Measurements from ENCODE around the gene RAB4B. TPM values are rescaled to one million over a fixed set of nuclear protein-coding genes. Genes with fewer than 3 reads are reported as not detected.
"Not testable (repeated sequence)": the region's sequence is repeated elsewhere in the genome, so short reads cannot be mapped to it uniquely, and the experiment has no call there.

Gene RAB4B
- total RNA-seq, 2 experiments from 2014 or later: 38.0 to 41.7 TPM

DNA sequence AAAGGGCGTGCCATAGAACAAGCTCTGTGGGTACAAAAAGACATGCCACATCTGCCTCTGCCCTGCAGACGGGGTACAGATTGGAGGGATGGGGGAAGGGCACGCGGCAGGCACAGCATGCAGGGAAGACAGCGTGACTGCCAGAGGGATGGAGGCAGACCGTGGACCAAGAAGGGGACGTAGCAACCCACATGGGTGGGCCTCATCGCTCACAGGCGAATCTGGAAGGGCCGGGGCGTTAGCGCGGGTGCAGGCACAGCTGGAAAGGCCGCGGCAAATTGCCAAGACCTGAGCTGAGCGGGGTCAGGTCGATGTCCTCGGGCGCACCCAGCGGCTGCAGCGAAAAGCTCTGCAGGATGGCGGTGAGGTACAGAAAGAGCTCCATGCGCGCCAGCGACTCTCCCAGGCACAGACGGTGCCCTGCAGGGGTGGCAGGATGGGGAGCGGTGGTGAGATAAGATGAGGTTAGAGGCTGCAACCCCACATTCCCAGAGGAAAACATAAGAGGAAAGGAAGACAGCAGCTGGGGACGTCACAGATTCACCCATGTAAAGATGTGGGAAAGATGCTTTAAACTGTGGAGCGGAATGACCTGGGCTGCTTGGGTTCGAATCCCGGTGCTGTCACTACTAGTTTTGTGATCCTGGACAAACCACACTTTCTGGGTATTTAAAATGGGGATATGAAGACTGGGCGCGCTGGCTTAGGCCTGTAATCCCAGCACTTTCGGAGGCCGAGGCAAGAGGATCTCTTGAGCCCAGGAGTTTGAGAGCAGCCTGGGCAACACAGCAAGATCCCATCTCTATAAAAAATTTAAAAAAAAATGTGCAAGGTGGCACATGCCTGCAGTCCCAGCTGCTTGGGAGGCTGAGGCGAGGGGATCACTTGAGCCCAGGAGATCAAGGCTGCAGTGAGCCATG lies 40.7 kb downstream of the RAB4B start:
- Mint-ChIP-seq H3K27ac (peak overlapping the region; percentile 78), H3K4me3 (peak overlapping the region; percentile 75), H3K4me1 (ENCODE audit: low read depth) (peaks cover 22% of the 10 kb centered on the region)
- peak; percentile 88 for DNase-seq
- H3K36me3 Mint-ChIP-seq, H3K27me3 Mint-ChIP-seq, H3K9me3 Mint-ChIP-seq: not testable (repeated sequence)
- CTCF ChIA-PET: interaction anchor here (0.6 to 2.9 kb wide), 21 partner anchors 10 to 509 kb away, joined by 3 to 68 read pairs (median 4); partner anchors contain the start of genes ACTMAP, COQ8B, EGLN2 and ITPKC
- POLR2A ChIA-PET: interaction anchor here (2.2 kb wide), 1 partner anchor 155 kb away, joined by 6 read pairs; no protein-coding TSS in a partner anchor
- intact Hi-C loops (cut with micrococcal nuclease): loop anchor here (1.0 kb wide), 1 partner anchor 156 kb away; no protein-coding TSS in a partner anchor

DNA sequence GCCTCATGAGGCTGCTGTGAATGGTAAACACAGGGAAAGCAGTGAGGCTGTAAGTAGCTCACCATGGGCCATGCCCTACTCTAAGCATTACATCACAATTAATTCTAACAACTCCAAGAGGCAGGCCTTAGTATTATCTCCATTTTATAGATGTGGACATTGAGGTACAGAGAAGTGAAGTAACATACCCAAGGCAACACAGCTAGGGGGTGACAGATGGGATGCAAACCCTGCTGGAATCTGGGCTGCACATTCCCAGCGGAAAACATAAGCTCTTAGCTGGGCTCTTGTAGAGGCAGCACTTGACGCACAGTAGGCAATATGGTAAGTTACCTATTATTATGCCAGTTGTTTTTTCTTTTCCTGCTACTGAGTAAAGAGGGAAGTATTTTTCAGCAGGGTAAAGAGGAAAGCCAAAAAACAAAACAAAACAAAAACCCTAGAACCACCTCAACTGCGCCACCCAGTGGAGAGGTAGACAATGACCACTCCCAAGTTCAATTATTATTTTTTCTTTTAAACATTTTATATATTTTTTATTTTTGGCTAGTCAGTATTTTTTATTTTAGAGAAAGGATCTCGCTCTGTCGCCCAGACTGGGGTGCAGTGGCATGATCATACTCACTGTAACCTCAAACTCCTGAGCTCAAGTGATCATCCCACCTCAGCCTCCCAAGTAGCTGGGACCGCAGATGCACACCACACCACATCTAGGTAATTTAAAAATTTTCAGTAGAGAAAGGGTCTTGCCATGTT lies 41.6 kb downstream of the RAB4B start:
- POLR2A ChIA-PET: interaction anchor here (2.2 kb wide), 1 partner anchor 156 kb away, joined by 6 read pairs; no protein-coding TSS in a partner anchor
- CTCF ChIA-PET: interaction anchor here (0.6 to 2.9 kb wide), 26 partner anchors 9 to 508 kb away, joined by 3 to 68 read pairs (median 4); partner anchors contain the start of genes ACTMAP, COQ8B, EGLN2 and ITPKC
- not testable (repeated sequence) for H3K9me3 Mint-ChIP-seq, H3K27me3 Mint-ChIP-seq, H3K4me3 Mint-ChIP-seq, H3K36me3 Mint-ChIP-seq, H3K27ac Mint-ChIP-seq
- peak; percentile 74 for DNase-seq
- intact Hi-C loops (cut with micrococcal nuclease): loop anchor here (1.0 kb wide), 1 partner anchor 157 kb away; no protein-coding TSS in a partner anchor
- H3K4me1 Mint-ChIP-seq (ENCODE audit: low read depth): peaks cover 22% of the 10 kb centered on the region

DNA sequence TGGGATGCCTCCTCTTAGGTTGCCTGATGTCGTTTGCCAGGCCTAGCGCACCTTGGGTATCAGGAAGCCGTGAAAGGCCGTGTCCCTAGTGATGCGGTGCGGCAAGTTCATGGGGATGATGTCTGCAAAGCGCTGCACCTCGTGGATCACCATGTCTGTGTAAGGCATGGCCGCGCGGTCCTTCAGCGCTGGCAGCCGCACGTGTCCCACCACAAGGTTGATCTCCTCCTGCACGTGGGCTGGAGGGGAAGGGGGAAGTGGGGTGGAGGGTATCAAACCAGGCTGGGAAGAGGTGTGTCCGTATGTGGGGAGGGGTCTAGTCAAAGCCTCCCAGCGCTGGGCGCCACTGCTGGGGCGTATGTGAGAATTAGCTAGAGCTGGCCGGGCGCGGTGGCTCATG lies 44.1 kb downstream of the RAB4B start:
- peak; percentile 6 for DNase-seq
- Mint-ChIP-seq H3K9me3 (no peaks in the 10 kb centered on the region), H3K27me3 (no peaks in the 10 kb centered on the region), H3K4me1 (ENCODE audit: low read depth) (peaks cover 32% of the 10 kb centered on the region), H3K36me3 (peaks cover 2% of the 10 kb centered on the region), H3K27ac (no peak overlapping the region), H3K4me3 (no peak overlapping the region)
- POLR2A ChIA-PET: no interaction called here
- intact Hi-C loops (cut with micrococcal nuclease): no loop called here
- CTCF ChIA-PET: no interaction called here

DNA sequence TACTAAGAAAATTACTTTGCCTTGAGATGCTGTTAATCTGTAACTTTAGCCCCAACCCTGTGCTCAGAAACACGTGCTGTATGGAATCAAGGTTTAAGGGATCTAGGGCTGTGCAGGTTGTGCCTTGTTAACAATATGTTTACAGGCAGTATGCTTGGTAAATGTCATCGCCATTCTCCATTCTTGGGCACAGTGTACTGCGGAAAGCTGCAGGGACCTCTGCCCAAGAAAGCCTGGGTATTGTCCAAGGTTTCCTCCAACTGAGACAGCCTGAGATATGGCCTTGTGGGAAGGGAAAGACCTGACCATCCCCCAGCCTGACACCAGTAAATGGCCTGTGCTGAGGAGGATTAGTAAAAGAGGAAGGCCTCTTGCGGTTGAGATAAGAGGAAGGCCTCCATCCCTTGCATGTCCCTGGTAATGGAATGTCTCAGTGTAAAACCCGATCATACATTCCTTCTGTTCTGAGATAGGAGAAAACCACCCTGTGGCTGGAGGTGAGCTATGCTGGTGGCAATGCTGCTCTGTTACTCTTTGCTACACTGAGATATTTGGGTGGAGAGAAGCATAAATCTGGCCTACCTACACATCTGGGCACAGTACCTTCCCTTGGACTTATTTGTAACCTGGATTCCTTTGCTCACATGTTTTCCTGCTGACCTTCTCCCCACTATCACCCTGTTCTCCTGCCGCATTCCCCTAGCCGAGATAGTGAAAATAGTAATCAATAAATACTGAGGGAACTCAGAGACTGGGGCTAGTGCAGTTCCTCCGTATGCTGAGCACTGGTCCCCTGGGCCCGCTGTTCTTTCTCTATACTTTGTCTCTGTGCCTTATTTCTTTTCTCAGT lies 44.9 kb downstream of the RAB4B start:
- H3K27me3 Mint-ChIP-seq; H3K4me3 Mint-ChIP-seq; H3K36me3 Mint-ChIP-seq; POLR2A ChIA-PET; H3K9me3 Mint-ChIP-seq; intact Hi-C loops (cut with micrococcal nuclease); H3K27ac Mint-ChIP-seq: not testable (repeated sequence)
- H3K4me1 Mint-ChIP-seq (ENCODE audit: low read depth): peaks cover 29% of the 10 kb centered on the region
- CTCF ChIA-PET: interaction anchor here (0.7 kb wide), 1 partner anchor 173 kb away, joined by 4 read pairs; no protein-coding TSS in a partner anchor
- DNase-seq: peak; percentile 2

DNA sequence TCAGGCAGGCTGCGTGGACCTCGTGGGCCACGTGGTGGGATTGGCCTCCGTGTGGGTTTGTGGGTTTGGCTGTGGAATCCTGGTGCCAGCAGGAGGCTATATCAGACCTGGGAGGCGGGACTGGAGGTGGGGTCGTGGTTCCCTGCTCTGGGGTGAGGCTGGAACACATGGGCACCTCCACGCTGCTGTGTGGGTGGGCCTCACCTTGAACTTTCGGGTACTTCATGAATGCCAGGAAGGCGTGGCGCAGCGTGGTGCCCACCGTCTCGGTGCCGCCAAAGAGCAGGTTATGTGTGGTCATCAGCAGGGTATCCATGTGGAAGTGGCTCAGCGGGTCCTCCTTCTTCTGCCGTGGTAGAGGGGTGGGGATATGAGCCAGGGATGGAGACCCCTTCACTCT lies 46.9 kb downstream of the RAB4B start:
- H3K27me3 Mint-ChIP-seq; H3K4me3 Mint-ChIP-seq; H3K27ac Mint-ChIP-seq; H3K9me3 Mint-ChIP-seq; POLR2A ChIA-PET; H3K36me3 Mint-ChIP-seq; intact Hi-C loops (cut with micrococcal nuclease): not testable (repeated sequence)
- peaks cover 12% of the 10 kb centered on the region for H3K4me1 Mint-ChIP-seq (ENCODE audit: low read depth)
- CTCF ChIA-PET: interaction anchor here (1.4 to 2.0 kb wide), 2 partner anchors 47 to 190 kb away, joined by 3 to 4 read pairs; partner anchors contain the start of gene RAB4B
- DNase-seq: peak; percentile 6

DNA sequence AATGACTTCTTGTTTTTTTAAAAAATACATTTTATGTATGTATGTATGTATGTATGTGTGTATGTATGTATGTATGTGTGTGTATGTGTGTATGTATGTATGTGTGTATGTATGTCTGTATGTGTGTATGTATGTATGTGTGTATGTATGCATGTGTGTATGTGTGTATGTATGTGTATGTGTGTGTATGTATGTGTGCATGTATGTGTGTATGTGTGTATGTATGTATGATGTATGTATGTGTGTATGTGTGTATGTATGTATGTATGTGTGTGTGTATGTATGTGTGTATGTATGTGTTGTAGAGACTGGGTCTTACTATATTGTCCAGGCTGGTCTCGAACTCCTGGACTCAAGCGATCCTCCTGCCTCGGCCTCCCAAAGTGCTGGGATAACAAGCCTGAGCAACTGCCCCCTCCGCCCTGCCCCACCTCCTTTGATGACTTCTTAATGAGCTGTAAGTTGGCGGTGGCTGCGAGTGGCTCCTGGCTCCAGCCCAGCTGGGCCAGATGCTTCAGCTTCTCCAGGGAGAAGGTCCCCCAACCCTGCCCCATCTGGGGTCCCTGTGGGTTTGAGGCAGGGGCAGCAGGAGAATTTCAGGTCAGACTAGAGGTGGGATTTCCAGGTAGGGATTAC lies 47.5 kb downstream of the RAB4B start:
- H3K27me3 Mint-ChIP-seq; H3K4me3 Mint-ChIP-seq; intact Hi-C loops (cut with micrococcal nuclease); H3K9me3 Mint-ChIP-seq; H3K36me3 Mint-ChIP-seq; H3K27ac Mint-ChIP-seq; DNase-seq; POLR2A ChIA-PET: not testable (repeated sequence)
- CTCF ChIA-PET: interaction anchor here (2.0 kb wide), 1 partner anchor 191 kb away, joined by 4 read pairs; no protein-coding TSS in a partner anchor
- H3K4me1 Mint-ChIP-seq (ENCODE audit: low read depth): peaks cover 12% of the 10 kb centered on the region

DNA sequence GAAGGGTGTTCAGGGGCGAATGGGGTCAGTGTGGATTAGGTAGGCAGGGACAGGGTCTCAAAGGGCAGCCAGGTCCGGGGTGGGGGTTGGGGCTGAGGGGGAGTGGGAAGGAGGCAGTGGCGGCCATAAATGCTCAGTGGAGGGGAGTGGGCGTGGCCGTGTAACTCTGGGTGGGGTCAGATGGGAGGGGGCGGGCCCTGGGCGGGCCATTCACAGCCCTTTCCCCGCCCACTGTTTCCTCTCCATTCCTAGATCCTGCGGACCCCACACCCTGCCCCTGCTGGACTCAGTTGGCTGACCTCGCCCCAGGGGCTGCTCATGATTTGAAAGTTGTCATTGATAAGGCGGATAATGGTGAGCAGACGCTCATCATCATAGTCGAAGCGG lies 48.3 kb downstream of the RAB4B start:
- intact Hi-C loops (cut with micrococcal nuclease); DNase-seq; H3K27ac Mint-ChIP-seq; H3K27me3 Mint-ChIP-seq; H3K36me3 Mint-ChIP-seq; H3K9me3 Mint-ChIP-seq; POLR2A ChIA-PET; H3K4me3 Mint-ChIP-seq; CTCF ChIA-PET: not testable (repeated sequence)
- H3K4me1 Mint-ChIP-seq (ENCODE audit: low read depth): peaks cover 12% of the 10 kb centered on the region

DNA sequence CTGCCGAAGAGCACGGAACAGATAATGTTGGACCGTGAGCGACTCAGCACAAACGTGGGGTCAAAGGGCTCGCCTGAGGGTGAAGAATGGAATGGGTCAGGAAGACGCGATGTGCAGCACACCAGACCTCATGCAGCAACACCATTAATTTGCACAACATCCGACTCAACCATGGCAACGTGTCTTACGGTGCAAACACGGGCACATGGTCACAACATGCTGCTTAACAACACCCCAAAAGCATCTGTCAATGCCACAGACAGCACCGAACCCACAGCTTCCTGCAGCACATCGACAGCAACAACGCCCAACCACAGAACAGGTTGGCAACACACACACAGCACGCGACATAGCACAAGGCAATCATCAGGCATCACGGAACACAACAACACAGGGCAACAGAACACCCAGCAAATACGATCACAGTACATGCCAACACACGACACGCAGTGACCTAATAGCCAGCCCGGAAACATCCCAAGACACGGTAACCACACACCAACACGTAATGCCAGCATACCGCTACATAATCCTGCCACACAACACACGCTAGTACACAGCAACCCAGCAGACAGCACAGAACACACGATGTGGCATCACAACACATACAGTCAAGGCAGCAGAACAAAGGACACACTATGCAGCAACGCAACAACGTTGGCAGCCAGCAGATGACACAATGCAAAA lies 48.8 kb downstream of the RAB4B start:
- intact Hi-C loops (cut with micrococcal nuclease); H3K4me3 Mint-ChIP-seq; H3K27ac Mint-ChIP-seq; POLR2A ChIA-PET; CTCF ChIA-PET; H3K36me3 Mint-ChIP-seq; H3K9me3 Mint-ChIP-seq; H3K27me3 Mint-ChIP-seq: not testable (repeated sequence)
- DNase-seq: peak; percentile 55
- H3K4me1 Mint-ChIP-seq (ENCODE audit: low read depth): peaks cover 12% of the 10 kb centered on the region

DNA sequence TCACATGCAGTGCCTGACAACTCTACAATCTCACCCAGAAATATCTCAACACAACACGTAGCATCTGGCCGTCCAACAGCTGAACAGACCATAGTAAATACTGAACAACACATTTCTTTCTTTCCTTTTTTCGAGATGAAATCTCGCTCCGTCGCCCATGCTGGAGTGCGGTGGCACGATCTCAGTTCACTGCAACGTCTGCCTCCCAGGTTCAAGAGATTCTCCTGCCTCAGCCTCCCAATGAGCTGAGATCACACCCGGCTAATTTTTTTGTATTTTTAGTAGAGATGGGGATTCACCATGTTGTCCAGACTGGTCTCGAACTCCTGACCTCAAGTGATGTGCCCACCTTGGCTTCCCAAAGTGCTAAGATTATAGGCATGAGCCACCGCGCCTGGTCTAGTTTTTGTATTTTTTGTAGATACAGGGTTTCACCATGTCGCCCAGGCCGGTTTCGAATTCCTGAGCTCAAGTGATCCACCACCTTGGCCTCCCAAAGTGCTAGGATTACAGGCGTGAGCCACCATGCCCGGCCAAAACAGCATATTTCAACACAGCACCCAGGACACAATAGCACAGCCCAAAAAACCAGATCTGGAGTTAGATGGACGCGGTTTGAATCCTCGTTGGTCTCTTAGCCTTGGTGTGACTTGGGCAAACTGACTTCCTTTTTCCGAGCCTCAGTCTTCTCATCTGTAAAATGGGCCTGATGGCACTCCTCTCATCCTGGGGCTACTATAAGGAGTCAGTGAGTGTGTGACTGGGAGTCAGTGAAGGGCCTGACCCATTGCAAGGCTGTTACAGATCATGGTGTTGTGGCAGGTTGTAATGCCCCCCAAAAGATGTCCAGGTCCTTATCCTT lies 49.6 kb downstream of the RAB4B start:
- intact Hi-C loops (cut with micrococcal nuclease): no loop called here
- no peaks in the 10 kb centered on the region for H3K27me3 Mint-ChIP-seq
- peak; percentile 3 for DNase-seq
- peaks cover 4% of the 10 kb centered on the region for H3K36me3 Mint-ChIP-seq
- H3K27ac Mint-ChIP-seq: no peak overlapping the region
- CTCF ChIA-PET: no interaction called here
- peaks cover 13% of the 10 kb centered on the region for H3K4me1 Mint-ChIP-seq (ENCODE audit: low read depth)
- no peaks in the 10 kb centered on the region for H3K9me3 Mint-ChIP-seq
- no peak overlapping the region for H3K4me3 Mint-ChIP-seq
- POLR2A ChIA-PET: no interaction called here

DNA sequence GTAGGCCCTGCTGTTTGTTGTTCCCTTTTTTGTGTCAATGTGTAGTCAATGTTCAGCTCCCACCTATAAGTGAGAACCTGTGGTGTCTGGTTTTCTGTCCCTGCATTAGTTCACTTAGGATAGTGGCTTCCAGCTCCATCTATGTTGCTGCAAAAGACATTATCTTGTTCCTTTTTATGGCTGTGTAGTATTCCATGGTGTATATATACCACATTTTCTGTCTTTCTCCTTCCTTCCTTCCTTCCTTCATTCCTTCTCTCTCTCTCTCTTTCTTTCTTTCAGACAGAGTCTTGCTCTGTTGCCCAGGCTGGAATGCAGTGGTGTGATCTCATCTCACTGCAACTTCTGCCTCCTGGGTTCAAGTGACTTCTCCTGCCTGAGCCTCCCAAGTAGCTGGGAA lies 51.2 kb downstream of the RAB4B start:
- H3K27me3 Mint-ChIP-seq: no peaks in the 10 kb centered on the region
- H3K36me3 Mint-ChIP-seq: peaks cover 4% of the 10 kb centered on the region
- H3K27ac Mint-ChIP-seq: no peak overlapping the region
- peaks cover 13% of the 10 kb centered on the region for H3K4me1 Mint-ChIP-seq (ENCODE audit: low read depth)
- no peak for DNase-seq
- no peak overlapping the region for H3K4me3 Mint-ChIP-seq
- H3K9me3 Mint-ChIP-seq: no peaks in the 10 kb centered on the region
- ChIA-PET POLR2A (no interaction called here), CTCF (interaction anchor here (1.0 kb wide), 1 partner anchor 10 kb away, joined by 4 read pairs; no protein-coding TSS in a partner anchor)
- intact Hi-C loops (cut with micrococcal nuclease): no loop called here

Data from activated CD4-positive, alpha-beta memory T cell treated with anti-CD3 and anti-CD28 coated beads for 36 hours (primary cell).